GM21576 (cell line): ENCODE results near the gene TRIB2.
A peak's percentile ranks its signal among the peaks of the same experiment; 100 is the strongest.

Experiments used
- ATAC-seq: cut with Tn5 transposase; IDR thresholded peaks from one replicate; pipeline ENCODE4 v1.9.1; 2021; ENCODE audit warnings: mild to moderate bottlenecking, moderate library complexity; ENCODE audit not compliant: unreplicated experiment

The TRIB2 gene

GRCh38 chr2:12719400-12720277, 2.9 kb downstream of the TRIB2 start:
- no peak for ATAC-seq

GRCh38 chr2:12720278-12720620, 3.5 kb downstream of the TRIB2 start:
- no peak for ATAC-seq

- ATAC-seq: no peak
These were observed 4.1 kb downstream of the TRIB2 start for GRCh38 chr2:12720754-12721378.

GRCh38 chr2:12721566-12722446, 5.1 kb downstream of the TRIB2 start:
- ATAC-seq: no peak

GRCh38 chr2:12722447-12723316, 5.9 kb downstream of the TRIB2 start:
- ATAC-seq: no peak

GRCh38 chr2:12723736-12724463, 7.2 kb downstream of the TRIB2 start:
- no peak for ATAC-seq

GRCh38 chr2:12725233-12726187, 8.8 kb downstream of the TRIB2 start:
- no peak for ATAC-seq

- no peak for ATAC-seq
These were observed 9.5 kb downstream of the TRIB2 start for GRCh38 chr2:12726271-12726670.

GRCh38 chr2:12727065-12727464, 10.3 kb downstream of the TRIB2 start:
- ATAC-seq: no peak

- ATAC-seq: no peak
These were observed 10.9 kb downstream of the TRIB2 start for GRCh38 chr2:12727641-12728040.

- ATAC-seq: peak; percentile 88
These were observed 11.6 kb downstream of the TRIB2 start for GRCh38 chr2:12728221-12728777.

- ATAC-seq: no peak
These were observed 13.5 kb downstream of the TRIB2 start for GRCh38 chr2:12730265-12730664.

GRCh38 chr2:12731701-12732280, 15.1 kb downstream of the TRIB2 start:
- no peak for ATAC-seq

- ATAC-seq: no peak
These were observed 15.9 kb downstream of the TRIB2 start for GRCh38 chr2:12732651-12733050.

- ATAC-seq: no peak
These were observed 17.1 kb downstream of the TRIB2 start for GRCh38 chr2:12733846-12734245.

GRCh38 chr2:12734914-12735654, 18.3 kb downstream of the TRIB2 start:
- no peak for ATAC-seq

- no peak for ATAC-seq
These were observed 20.6 kb downstream of the TRIB2 start for GRCh38 chr2:12737297-12737696.
